Measurements from ENCODE around the gene TBL2. TPM values are rescaled to one million over a fixed set of nuclear protein-coding genes. Genes with fewer than 3 reads are reported as not detected.

TBL2 gene
- polyA plus RNA-seq, 3 donors, result 10.4 to 40.1 (median 26.2) TPM

GRCh38 chr7:73520673-73521635 lies 57.4 kb downstream of the TBL2 start:
- Mint-ChIP-seq H3K27ac (peak overlapping the region; percentile 77 to 93 (median 89)), H3K4me3 (peak overlapping the region; percentile 87 to 89), H3K4me1 (peaks cover 42% of the 10 kb centered on the region), H3K27me3 (ENCODE audit: low read depth in 3 of 3) (no peaks in the 10 kb centered on the region), H3K9me3 (no peaks in the 10 kb centered on the region), H3K36me3 (peaks cover 6 to 24% of the 10 kb centered on the region in 2 donors)
- no peaks in the 10 kb centered on the region for H3K27me3 ChIP-seq (ENCODE audit: control insufficient read depth in 2 of 2, insufficient read depth in 2 of 2, low read length in 2 of 2)
- under 1% methylated on average over 26 of the region's 36 CpGs for WGBS (ENCODE audit: insufficient coverage)
- H3K4me2 ChIP-seq (replicated peaks; ENCODE audit: extremely low read depth, low read length, poor library complexity, severe bottlenecking), result peak overlapping the region; percentile 98
- H4K20me1 ChIP-seq (ENCODE audit: insufficient read depth, low read length), result peaks cover 53% of the 10 kb centered on the region
- H3K9me3 ChIP-seq (replicated peaks in 1 of 2; ENCODE audit: control insufficient read depth in 1 of 2, insufficient read depth in 1 of 2, low read length in 2 of 2), result no peaks in the 10 kb centered on the region
- H2AFZ ChIP-seq (ENCODE audit: insufficient read depth, low read depth, low read length, poor library complexity, severe bottlenecking), result peak overlapping the region; percentile 89
- peaks cover 32 to 48% of the 10 kb centered on the region in 2 donors for H3K4me1 ChIP-seq (ENCODE audit: control insufficient read depth in 1 of 2, insufficient read depth in 2 of 2, low read length in 2 of 2)
- H3K9ac ChIP-seq (ENCODE audit: insufficient read depth, low read length, poor library complexity, severe bottlenecking), result peak overlapping the region; percentile 76
- intact Hi-C loops (cut with micrococcal nuclease), result loop anchor here (5.0 to 10.0 kb wide), 3 partner anchors 36 to 211 kb away; partner anchors contain the start of genes BCL7B (in 1 of the 2) and VPS37D (in 1 of the 2)
- TF ChIP-seq, protein P1, sequence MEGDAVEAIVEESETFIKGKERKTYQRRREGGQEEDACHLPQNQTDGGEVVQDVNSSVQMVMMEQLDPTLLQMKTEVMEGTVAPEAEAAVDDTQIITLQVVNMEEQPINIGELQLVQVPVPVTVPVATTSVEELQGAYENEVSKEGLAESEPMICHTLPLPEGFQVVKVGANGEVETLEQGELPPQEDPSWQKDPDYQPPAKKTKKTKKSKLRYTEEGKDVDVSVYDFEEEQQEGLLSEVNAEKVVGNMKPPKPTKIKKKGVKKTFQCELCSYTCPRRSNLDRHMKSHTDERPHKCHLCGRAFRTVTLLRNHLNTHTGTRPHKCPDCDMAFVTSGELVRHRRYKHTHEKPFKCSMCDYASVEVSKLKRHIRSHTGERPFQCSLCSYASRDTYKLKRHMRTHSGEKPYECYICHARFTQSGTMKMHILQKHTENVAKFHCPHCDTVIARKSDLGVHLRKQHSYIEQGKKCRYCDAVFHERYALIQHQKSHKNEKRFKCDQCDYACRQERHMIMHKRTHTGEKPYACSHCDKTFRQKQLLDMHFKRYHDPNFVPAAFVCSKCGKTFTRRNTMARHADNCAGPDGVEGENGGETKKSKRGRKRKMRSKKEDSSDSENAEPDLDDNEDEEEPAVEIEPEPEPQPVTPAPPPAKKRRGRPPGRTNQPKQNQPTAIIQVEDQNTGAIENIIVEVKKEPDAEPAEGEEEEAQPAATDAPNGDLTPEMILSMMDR (IDR thresholded peaks at IDR 0.05), result no peak
- peaks cover 10 to 26% of the 10 kb centered on the region in 2 donors for H3K36me3 ChIP-seq (replicated peaks in 1 of 2; ENCODE audit: control insufficient read depth in 1 of 2, insufficient read depth in 2 of 2, low read length in 2 of 2)
- H3K79me2 ChIP-seq (ENCODE audit: insufficient read depth, low read length), result peaks cover 70% of the 10 kb centered on the region
- H3K27ac ChIP-seq (ENCODE audit: low read depth in 1 of 2, low read length in 2 of 2), result peak overlapping the region; percentile 64 to 90
- peak overlapping the region; percentile 54 to 91 (median 64) for H3K4me3 ChIP-seq (replicated peaks in 1 of 3; ENCODE audit: low read depth in 2 of 3, low read length in 3 of 3)
- no peak for DNase-seq

DNA sequence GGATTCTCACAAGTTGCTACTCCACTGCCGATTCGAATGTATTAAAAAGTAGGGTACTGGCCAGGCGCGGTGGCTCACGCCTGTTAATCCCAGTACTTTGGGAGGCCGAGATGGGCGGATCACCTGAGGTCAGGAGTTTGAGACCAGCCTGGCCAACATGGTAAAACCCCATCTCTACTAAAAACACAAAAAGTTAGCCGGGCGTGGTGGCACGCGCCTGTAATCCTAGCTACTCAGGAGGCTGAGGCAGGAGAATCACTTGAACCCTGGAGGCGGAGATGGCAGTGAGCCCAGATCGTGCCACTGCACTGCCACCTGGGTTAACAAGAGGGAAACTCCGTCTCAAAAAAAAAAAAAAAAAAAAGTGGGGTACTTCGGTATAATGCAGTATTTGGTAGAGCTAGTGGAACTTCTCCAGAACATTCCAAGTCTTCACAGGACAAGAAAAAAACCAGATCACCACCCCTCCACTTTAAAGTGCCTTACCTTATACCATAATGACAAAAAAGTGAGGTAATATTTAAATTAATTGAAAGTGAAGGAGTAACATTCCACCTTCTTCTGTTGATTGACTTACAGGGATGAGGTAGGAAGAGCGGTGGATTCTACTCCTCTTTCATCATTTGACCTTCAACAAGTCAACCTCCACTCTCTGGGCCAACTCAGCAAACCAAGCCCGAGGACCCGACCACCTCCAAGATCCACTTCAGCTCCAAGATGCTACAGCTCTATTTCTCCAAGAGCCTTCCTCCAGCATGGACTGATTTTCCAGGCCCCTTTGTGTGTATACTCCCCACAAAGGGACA lies 58.3 kb downstream of the TBL2 start:
- Mint-ChIP-seq H3K4me3 (peak overlapping the region; percentile 87 to 89), H3K27ac (peak overlapping the region; percentile 31 to 93 (median 89)), H3K9me3 (no peaks in the 10 kb centered on the region), H3K4me1 (peaks cover 35% of the 10 kb centered on the region), H3K27me3 (ENCODE audit: low read depth in 3 of 3) (peaks cover 0 to 1% (median 0%) of the 10 kb centered on the region in 3 donors), H3K36me3 (peaks cover 7 to 33% of the 10 kb centered on the region in 2 donors)
- DNase-seq, result no peak
- TF ChIP-seq, protein P1 (IDR thresholded peaks at IDR 0.05), result no peak
- H2AFZ ChIP-seq (ENCODE audit: insufficient read depth, low read depth, low read length, poor library complexity, severe bottlenecking), result peak overlapping the region; percentile 30
- intact Hi-C loops (cut with micrococcal nuclease), result loop anchor here (5.0 to 10.0 kb wide), 3 partner anchors 37 to 212 kb away; partner anchors contain the start of genes BCL7B (in 1 of the 2) and VPS37D (in 1 of the 2)
- H3K9ac ChIP-seq (ENCODE audit: insufficient read depth, low read length, poor library complexity, severe bottlenecking), result no peak overlapping the region
- H3K36me3 ChIP-seq (replicated peaks in 1 of 2; ENCODE audit: control insufficient read depth in 1 of 2, insufficient read depth in 2 of 2, low read length in 2 of 2), result peaks cover 18 to 35% of the 10 kb centered on the region in 2 donors
- peaks cover 79% of the 10 kb centered on the region for H3K79me2 ChIP-seq (ENCODE audit: insufficient read depth, low read length)
- H3K27ac ChIP-seq (ENCODE audit: low read depth in 1 of 2, low read length in 2 of 2), result peak overlapping the region; percentile 38 to 90
- H3K27me3 ChIP-seq (ENCODE audit: control insufficient read depth in 2 of 2, insufficient read depth in 2 of 2, low read length in 2 of 2), result no peaks in the 10 kb centered on the region
- H4K20me1 ChIP-seq (ENCODE audit: insufficient read depth, low read length), result peaks cover 62% of the 10 kb centered on the region
- no peaks in the 10 kb centered on the region for H3K9me3 ChIP-seq (replicated peaks in 1 of 2; ENCODE audit: control insufficient read depth in 1 of 2, insufficient read depth in 1 of 2, low read length in 2 of 2)
- peak overlapping the region; percentile 98 for H3K4me2 ChIP-seq (replicated peaks; ENCODE audit: extremely low read depth, low read length, poor library complexity, severe bottlenecking)
- peak overlapping the region; percentile 54 to 91 (median 64) for H3K4me3 ChIP-seq (replicated peaks in 1 of 3; ENCODE audit: low read depth in 2 of 3, low read length in 3 of 3)
- WGBS (ENCODE audit: insufficient coverage), result 84% methylated on average over 13 of the region's 18 CpGs
- peaks cover 25 to 39% of the 10 kb centered on the region in 2 donors for H3K4me1 ChIP-seq (ENCODE audit: control insufficient read depth in 1 of 2, insufficient read depth in 2 of 2, low read length in 2 of 2)
